ENCODE data around the gene SLC7A9. TPM values are rescaled to one million over a fixed set of nuclear protein-coding genes. Genes with fewer than 3 reads are reported as not detected.
"Not testable (repeated sequence)": the region's sequence is repeated elsewhere in the genome, so short reads cannot be mapped to it uniquely, and the experiment has no call there.

SLC7A9 gene
- polyA plus RNA-seq, 2 of the 4 experiments (the other 2 are of a cell fraction): 0.50 to 0.62 TPM

- FAIRE-seq: no peak
- Histone ChIP-seq H3K4me1 (no peaks in the 10 kb centered on the region), H3K4me2 (no peak overlapping the region), H3K27ac (no peak overlapping the region), H3K4me3 (no peak overlapping the region), H3K9me3 (no peaks in the 10 kb centered on the region)
- CTCF ChIA-PET: interaction anchor here (0.6 to 1.1 kb wide), 3 partner anchors 13 to 150 kb away, joined by 3 read pairs; no protein-coding TSS in a partner anchor
- no peak; a peak in 1 of 6 replicates for ATAC-seq
- POLR2A ChIA-PET: no interaction called here
- no peak for DNase-seq (ENCODE audit: low read depth in 1 of 2, low spot score in 1 of 2)
- TF ChIP-seq RCOR1 (IDR thresholded peaks at IDR 0.05; ENCODE audit: low read depth, low read length): no peak
- no peak for TF ChIP-seq ESRRA (IDR thresholded peaks at IDR 0.05; ENCODE audit: borderline replicate concordance, low read length)
- TF ChIP-seq POLR2AphosphoS2 (conservative IDR thresholded peaks at IDR 0.05; ENCODE audit: low read length): no peak
- TF ChIP-seq EHF (CRISPR knock-in tag; IDR thresholded peaks at IDR 0.05): no peak
- no peak for TF ChIP-seq CTCF (IDR thresholded peaks at IDR 0.05)
- no peak for TF ChIP-seq FOSL2 (IDR thresholded peaks at IDR 0.05)
- no peak for TF ChIP-seq FOSL2 (CRISPR knock-in tag; IDR thresholded peaks at IDR 0.05)
- TF ChIP-seq CHD2 (IDR thresholded peaks at IDR 0.05; ENCODE audit: low read length, partially characterized antibody): no peak
- TF ChIP-seq SREBF2 (IDR thresholded peaks at IDR 0.05): no peak
- TF ChIP-seq KDM5A (IDR thresholded peaks at IDR 0.05): no peak
- TF ChIP-seq HOXA7 (CRISPR knock-in tag; IDR thresholded peaks at IDR 0.05): no peak
- TF ChIP-seq FOXS1 (CRISPR knock-in tag; IDR thresholded peaks at IDR 0.05): no peak
- no peak for TF ChIP-seq GATA3 (IDR thresholded peaks at IDR 0.05; ENCODE audit: borderline replicate concordance)
- no peak for TF ChIP-seq HOXB13 (CRISPR knock-in tag; IDR thresholded peaks at IDR 0.05; ENCODE audit: low read depth)
- no peak for TF ChIP-seq BCL3 (IDR thresholded peaks at IDR 0.05)
- TF ChIP-seq BHLHE40 (IDR thresholded peaks at IDR 0.05; ENCODE audit: low read depth, low read length): no peak
- TF ChIP-seq KDM1A (IDR thresholded peaks at IDR 0.05; ENCODE audit: low read depth): no peak
- WGBS (ENCODE audit: missing lambda C conversion rate): 89% methylated on average over 18 of the region's 18 CpGs
These were observed 503 bp upstream of the SLC7A9 start for GRCh38 chr19:32869966-32870573.

- TF ChIP-seq RCOR1 (IDR thresholded peaks at IDR 0.05; ENCODE audit: low read depth, low read length): no peak
- TF ChIP-seq BCL3 (IDR thresholded peaks at IDR 0.05): no peak
- no peak for TF ChIP-seq HES2 (IDR thresholded peaks at IDR 0.05)
- TF ChIP-seq EHMT2 (IDR thresholded peaks at IDR 0.05; ENCODE audit: low read depth): no peak
- no peak for TF ChIP-seq FOXS1 (CRISPR knock-in tag; IDR thresholded peaks at IDR 0.05)
- TF ChIP-seq HOXA7 (CRISPR knock-in tag; IDR thresholded peaks at IDR 0.05): no peak
- no peak for TF ChIP-seq TFCP2L1 (CRISPR knock-in tag; IDR thresholded peaks at IDR 0.05)
- TF ChIP-seq FOSB (CRISPR knock-in tag; IDR thresholded peaks at IDR 0.05): no peak
- TF ChIP-seq MAZ (IDR thresholded peaks at IDR 0.05; ENCODE audit: borderline replicate concordance, low read depth, low read length): no peak
- no peak for TF ChIP-seq RARB (CRISPR knock-in tag; IDR thresholded peaks at IDR 0.05)
- TF ChIP-seq CHD4 (IDR thresholded peaks at IDR 0.05; ENCODE audit: borderline replicate concordance): no peak
- TF ChIP-seq SMC3 (IDR thresholded peaks at IDR 0.05): no peak
- TF ChIP-seq HEYL (CRISPR knock-in tag; IDR thresholded peaks at IDR 0.05): no peak
- Histone ChIP-seq H3K4me3 (no peak overlapping the region), H3K27ac (no peak overlapping the region), H3K9me3 (no peaks in the 10 kb centered on the region), H3K4me2 (no peak overlapping the region), H3K4me1 (no peaks in the 10 kb centered on the region)
- ChIA-PET CTCF (interaction anchor here (0.6 kb wide), 2 partner anchors 26 to 40 kb away, joined by 3 to 4 read pairs; no protein-coding TSS in a partner anchor), POLR2A (no interaction called here)
- DNase-seq (ENCODE audit: low read depth in 1 of 2, low spot score in 1 of 2) (no peak), FAIRE-seq (no peak), ATAC-seq (no peak)
- WGBS (ENCODE audit: missing lambda C conversion rate): 88% methylated on average over 19 of the region's 19 CpGs
These were observed 1.2 kb downstream of the SLC7A9 start for GRCh38 chr19:32868206-32868950.

- H3K4me3 ChIP-seq; H3K4me1 ChIP-seq; DNase-seq (ENCODE audit: low read depth in 1 of 2, low spot score in 1 of 2); FAIRE-seq; POLR2A ChIA-PET; H3K9me3 ChIP-seq; ATAC-seq; H3K4me2 ChIP-seq; H3K27ac ChIP-seq: not testable (repeated sequence)
- CTCF ChIA-PET: interaction anchor here (0.6 kb wide), 1 partner anchor 25 kb away, joined by 4 read pairs; no protein-coding TSS in a partner anchor
- WGBS (ENCODE audit: missing lambda C conversion rate): 86% methylated on average over 9 of the region's 9 CpGs
These were observed 2.1 kb downstream of the SLC7A9 start for GRCh38 chr19:32867436-32867835.
